ENCODE data around the gene CYP24A1.

- TF ChIP-seq, protein P1, sequence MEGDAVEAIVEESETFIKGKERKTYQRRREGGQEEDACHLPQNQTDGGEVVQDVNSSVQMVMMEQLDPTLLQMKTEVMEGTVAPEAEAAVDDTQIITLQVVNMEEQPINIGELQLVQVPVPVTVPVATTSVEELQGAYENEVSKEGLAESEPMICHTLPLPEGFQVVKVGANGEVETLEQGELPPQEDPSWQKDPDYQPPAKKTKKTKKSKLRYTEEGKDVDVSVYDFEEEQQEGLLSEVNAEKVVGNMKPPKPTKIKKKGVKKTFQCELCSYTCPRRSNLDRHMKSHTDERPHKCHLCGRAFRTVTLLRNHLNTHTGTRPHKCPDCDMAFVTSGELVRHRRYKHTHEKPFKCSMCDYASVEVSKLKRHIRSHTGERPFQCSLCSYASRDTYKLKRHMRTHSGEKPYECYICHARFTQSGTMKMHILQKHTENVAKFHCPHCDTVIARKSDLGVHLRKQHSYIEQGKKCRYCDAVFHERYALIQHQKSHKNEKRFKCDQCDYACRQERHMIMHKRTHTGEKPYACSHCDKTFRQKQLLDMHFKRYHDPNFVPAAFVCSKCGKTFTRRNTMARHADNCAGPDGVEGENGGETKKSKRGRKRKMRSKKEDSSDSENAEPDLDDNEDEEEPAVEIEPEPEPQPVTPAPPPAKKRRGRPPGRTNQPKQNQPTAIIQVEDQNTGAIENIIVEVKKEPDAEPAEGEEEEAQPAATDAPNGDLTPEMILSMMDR (IDR thresholded peaks at IDR 0.05; ENCODE audit: insufficient read depth, low read depth, low read length): no peak
- no peak for TF ChIP-seq EZH2 (IDR thresholded peaks at IDR 0.05; ENCODE audit: insufficient read depth, low read length)
Observed at GRCh38 chr20:54153041-54153327, 20.8 kb downstream of the CYP24A1 start.
